HG02759 (cell line): ENCODE measurements around the gene BCAN.
"Not testable (repeated sequence)": the region's sequence is repeated elsewhere in the genome, so short reads cannot be mapped to it uniquely, and the experiment has no call there.

Source experiments
- ATAC-seq: cut with Tn5 transposase; IDR thresholded peaks from one replicate; pipeline ENCODE4 v1.9.1; 2021; ENCODE audit warnings: mild to moderate bottlenecking, moderate library complexity; ENCODE audit not compliant: unreplicated experiment

Gene BCAN

GRCh38 chr1:156641761-156642264, at the start of gene BCAN:
Gene BCAN, plus strand, starts transcription at chr1:156642117. Its CDS starts 3,938 bp downstream, at chr1:156646055.
- no peak for ATAC-seq

- ATAC-seq = no peak
These were observed 49.6 kb upstream of the BCAN start for GRCh38 chr1:156592158-156592909.

- ATAC-seq = no peak
These were observed 48.8 kb upstream of the BCAN start for GRCh38 chr1:156592910-156593660.

DNA sequence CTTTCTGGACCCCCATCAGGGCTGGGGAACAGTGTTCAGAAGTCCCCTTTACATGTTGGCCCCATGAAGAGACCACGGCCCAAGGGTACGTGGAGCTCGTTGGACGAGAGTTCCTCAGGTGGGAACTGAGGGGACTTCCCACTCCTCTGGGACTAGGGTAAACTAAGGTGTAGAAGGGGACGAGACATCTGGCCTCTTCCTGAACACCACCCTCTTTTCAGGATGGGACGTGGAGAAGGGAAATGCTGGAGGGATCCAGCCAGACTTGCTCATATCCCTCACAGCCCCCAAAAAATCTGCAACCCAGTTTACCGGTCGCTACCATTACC, 48.3 kb upstream of the BCAN start:
- ATAC-seq = no peak

- ATAC-seq = no peak
These were observed 47.7 kb upstream of the BCAN start for GRCh38 chr1:156594190-156594589.

GRCh38 chr1:156595016-156595415, 46.9 kb upstream of the BCAN start:
- ATAC-seq = no peak

- no peak for ATAC-seq
These were observed 45.5 kb upstream of the BCAN start for GRCh38 chr1:156596426-156596825.

- no peak for ATAC-seq
These were observed 43.8 kb upstream of the BCAN start for GRCh38 chr1:156598125-156598524.

GRCh38 chr1:156598731-156599432, 43.0 kb upstream of the BCAN start:
- no peak for ATAC-seq

DNA sequence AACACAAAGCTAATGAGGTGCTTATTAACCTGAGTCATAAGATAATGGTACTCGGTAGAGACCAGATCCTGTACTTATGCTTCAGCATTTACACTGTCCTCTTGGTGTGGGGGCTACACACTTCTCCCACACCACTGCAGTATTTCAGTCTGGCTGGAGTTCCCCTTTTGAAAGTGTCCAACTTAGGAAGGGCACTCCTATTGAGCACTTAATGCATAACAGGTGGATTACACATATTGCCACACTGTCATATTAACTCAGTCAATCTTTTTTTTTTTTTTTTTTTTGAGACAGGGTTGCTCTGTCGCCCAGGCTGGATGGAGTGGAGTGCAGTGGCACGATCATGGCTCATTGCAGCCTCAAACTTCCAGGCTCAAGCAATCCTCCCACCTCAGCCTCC, 42.1 kb upstream of the BCAN start:
- ATAC-seq = no peak

DNA sequence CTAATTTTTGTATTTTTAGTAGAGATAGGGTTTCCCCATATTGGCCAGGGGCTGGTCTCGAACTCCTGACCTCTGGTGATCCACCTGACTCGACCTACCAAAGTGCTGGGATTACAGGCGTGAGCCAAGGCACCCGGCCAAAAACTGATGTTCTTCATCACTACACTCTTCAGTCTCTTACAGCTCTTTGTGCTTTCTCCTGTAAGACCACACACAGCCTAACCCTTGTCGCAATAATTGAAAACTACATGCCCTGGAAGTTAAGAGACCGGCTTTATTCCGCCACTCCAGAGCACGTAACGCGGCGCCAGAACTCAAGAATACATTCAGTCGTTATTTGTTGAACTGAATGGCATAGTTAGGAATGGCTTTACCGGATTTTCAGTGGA, 41.2 kb upstream of the BCAN start:
- ATAC-seq = no peak

GRCh38 chr1:156601122-156601830, 40.6 kb upstream of the BCAN start, which contains the start of gene GPATCH4:
Gene GPATCH4, minus strand, starts transcription at chr1:156601479.
- ATAC-seq = peak; percentile 51

- ATAC-seq = peak; percentile 18
These were observed 40.0 kb upstream of the BCAN start for GRCh38 chr1:156601892-156602291.

DNA sequence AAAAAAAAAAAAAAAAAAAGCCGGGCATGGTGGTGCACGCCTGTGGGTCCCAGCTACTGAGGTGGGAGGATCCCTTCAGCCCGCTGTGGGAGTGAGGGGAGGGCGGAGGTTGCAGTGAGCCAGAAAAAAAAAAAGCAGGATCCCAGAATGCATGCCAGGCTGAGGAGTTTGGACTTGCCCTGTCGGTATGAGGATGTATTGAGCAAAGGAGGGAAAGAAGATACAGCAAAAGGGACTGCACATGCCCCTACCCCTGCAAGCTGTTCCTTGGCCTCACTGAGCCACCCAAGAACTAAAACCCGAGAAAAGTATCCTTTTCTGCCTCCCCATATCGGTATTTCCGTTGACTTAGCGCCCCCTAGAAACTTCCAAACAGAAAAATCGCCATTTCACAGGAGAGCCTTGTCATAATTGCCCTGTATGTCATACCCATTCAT, 39.3 kb upstream of the BCAN start:
- no peak for ATAC-seq

DNA sequence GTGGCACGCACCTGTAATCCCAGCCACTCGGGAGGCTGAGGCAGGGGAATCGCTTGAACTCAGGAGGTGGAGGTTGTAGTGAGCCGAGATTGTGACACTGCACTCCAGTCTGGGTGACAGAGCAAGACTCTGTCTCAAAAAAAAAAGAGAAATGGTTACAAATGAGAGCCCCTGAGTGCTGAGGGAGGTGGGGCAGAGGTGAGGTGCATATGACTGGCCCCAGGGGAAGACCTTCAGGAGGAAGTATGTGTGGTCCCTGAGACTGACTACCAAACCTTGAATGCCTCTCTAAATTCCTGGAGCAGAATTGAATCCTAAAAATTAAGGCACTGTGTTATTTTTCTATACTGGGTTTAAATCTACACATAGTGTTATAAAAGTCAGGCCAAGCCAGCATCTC, 34.6 kb upstream of the BCAN start:
- ATAC-seq = not testable (repeated sequence)

GRCh38 chr1:156608036-156608674, 33.8 kb upstream of the BCAN start:
- no peak for ATAC-seq

DNA sequence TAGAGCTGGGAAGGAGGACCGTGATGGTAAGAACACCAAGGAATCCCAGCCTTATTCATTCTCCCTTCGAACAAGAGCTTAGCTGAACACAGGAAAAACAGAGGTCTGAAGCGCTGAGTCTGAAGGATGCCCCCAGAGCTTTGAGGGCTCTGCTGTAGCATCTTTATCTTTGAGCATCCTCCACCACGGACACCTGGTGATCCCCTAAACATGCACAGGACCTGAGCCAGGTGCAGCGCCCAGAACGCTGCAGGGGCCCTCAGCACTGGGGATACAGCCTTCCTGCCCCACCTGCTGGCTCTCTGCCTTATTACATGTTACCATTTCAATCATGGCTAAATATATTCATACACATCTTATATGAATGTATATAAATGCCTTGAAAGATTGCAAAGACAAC, 32.9 kb upstream of the BCAN start:
- no peak for ATAC-seq

DNA sequence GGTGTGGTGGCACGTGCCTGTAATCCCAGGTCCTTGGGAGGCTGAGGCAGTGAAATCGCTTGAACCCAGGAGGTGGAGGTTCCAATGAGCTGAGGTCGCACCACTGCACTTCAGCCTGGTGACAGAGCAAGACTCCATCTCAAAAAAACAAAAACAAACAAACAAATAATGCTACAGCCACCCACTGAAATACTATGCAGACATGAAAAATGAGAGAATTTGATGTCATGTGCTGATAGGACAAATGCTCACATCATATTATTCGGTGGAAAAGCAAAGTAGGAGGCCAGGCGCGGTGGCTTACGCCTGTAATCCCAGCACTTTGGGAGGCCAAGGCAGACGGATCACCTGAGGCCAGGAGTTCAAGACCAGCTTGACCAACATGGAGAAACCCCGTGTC, 31.8 kb upstream of the BCAN start:
- not testable (repeated sequence) for ATAC-seq

DNA sequence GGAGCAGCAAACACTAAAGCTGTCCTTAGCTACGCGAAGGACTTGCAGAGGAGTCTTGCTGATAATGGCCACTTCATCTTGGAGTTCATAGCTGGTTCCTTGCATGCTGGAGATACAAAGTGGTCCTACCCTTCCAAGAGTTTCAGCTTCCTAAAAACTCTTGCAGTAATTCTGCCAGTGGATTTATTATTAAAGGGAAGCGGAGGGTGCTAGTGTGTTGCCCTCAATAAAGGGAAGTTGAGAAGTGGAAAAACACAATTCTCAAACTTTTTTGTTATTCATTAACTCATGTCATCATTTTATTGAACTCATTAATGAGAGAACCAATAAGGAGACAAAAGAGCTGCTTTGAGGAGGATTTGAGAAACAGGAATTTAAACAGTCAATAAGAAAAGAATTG, 29.3 kb upstream of the BCAN start:
- ATAC-seq = no peak

DNA sequence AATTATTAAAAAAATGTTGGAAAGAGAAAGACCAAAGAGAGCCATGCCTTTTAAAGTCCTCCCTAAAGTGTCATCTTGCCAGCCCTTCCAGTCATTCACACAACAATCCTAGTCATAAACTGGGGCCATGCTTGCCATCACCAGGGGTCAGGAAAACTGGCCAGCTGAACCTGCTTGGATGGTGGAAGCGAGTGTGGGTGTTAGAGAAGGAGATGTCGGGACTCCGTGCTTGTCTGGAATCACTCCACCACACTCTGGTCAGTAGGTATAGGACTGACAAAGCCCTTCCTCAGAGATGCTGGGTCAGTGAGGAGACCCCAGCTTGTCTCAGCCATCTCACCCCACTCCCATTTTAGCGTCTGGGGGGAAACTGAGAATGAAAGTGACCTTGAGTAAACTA, 26.0 kb upstream of the BCAN start:
- ATAC-seq = no peak
